T-helper 17 cell (primary cell): Measurements from ENCODE around the gene DRAP1. TPM values are rescaled to one million over a fixed set of nuclear protein-coding genes. Genes with fewer than 3 reads are reported as not detected.
"Not testable (repeated sequence)": the region's sequence is repeated elsewhere in the genome, so short reads cannot be mapped to it uniquely, and the experiment has no call there.

Experiments
- ATAC-seq: fragments of 150-1000 bp; cut with Tn5 transposase; 2 replicates; pipeline ENCODE4 v1.10.0; 2021; ENCODE audit warnings: mild to moderate bottlenecking, moderate library complexity
- DNase-seq, 3 donors: peaks; one replicate each; pipeline versions ENCODE4 v3.0.0 to v3.0.0-alpha.2; 2020 to 2021
- H3K9me3 ChIP-seq: one replicate; pipeline ENCODE4 v1.7.0; 2013; ENCODE audit warnings: low read length, mild to moderate bottlenecking; ENCODE audit not compliant: control insufficient read depth, poor library complexity, severe bottlenecking
- H3K27ac Mint-ChIP-seq: one replicate; pipeline ENCODE4 v1.8.0; 2022; ENCODE audit warnings: mild to moderate bottlenecking, moderate library complexity, mixed read lengths
- H3K27me3 Mint-ChIP-seq: one replicate; pipeline ENCODE4 v1.8.0; 2022; ENCODE audit warnings: mixed read lengths
- H3K36me3 Mint-ChIP-seq: one replicate; pipeline ENCODE4 v1.8.0; 2022; ENCODE audit warnings: low read depth, mixed read lengths
- H3K4me1 Mint-ChIP-seq: one replicate; pipeline ENCODE4 v1.8.0; 2022; ENCODE audit warnings: mild to moderate bottlenecking, mixed read lengths
- H3K4me3 Mint-ChIP-seq: one replicate; pipeline ENCODE4 v1.8.0; 2022; ENCODE audit warnings: mild to moderate bottlenecking, moderate library complexity, mixed read lengths
- total RNA-seq, 4 donors: library from RNA in 2 of 4; stranded (reverse) in 2 of 4; gene quantifications; one replicate each; pipeline ENCODE4 v1.2.3 and lab custom pipeline; 2022 to 2026

DRAP1 gene
- total RNA-seq, 2 donors from 2014 or later, result 63.1 to 65.7 TPM

GRCh38 chr11:65891219-65892136, 27.7 kb upstream of the DRAP1 start:
- H3K4me1 Mint-ChIP-seq, result peaks cover 51% of the 10 kb centered on the region
- no peak for DNase-seq

GRCh38 chr11:65892137-65892540, 27.1 kb upstream of the DRAP1 start:
- peak overlapping the region; percentile 95 for H3K4me3 Mint-ChIP-seq
- DNase-seq, H3K36me3 Mint-ChIP-seq, H3K9me3 ChIP-seq, ATAC-seq, H3K27me3 Mint-ChIP-seq: not testable (repeated sequence)
- H3K27ac Mint-ChIP-seq, result peak overlapping the region; percentile 98
- H3K4me1 Mint-ChIP-seq, result peaks cover 45% of the 10 kb centered on the region

More at GRCh38 chr11:65891219-65892136, 27.7 kb upstream of the DRAP1 start:
- no peak for ATAC-seq
- peak overlapping the region; percentile 95 for H3K4me3 Mint-ChIP-seq
- H3K36me3 Mint-ChIP-seq, result no peaks in the 10 kb centered on the region
- H3K9me3 ChIP-seq, result no peaks in the 10 kb centered on the region
- peak overlapping the region; percentile 98 for H3K27ac Mint-ChIP-seq
- no peaks in the 10 kb centered on the region for H3K27me3 Mint-ChIP-seq

GRCh38 chr11:65892661-65893317, 26.4 kb upstream of the DRAP1 start:
- no peaks in the 10 kb centered on the region for H3K9me3 ChIP-seq
- Mint-ChIP-seq H3K4me3 (peak overlapping the region; percentile 95), H3K27me3 (no peaks in the 10 kb centered on the region), H3K4me1 (peaks cover 40% of the 10 kb centered on the region), H3K27ac (peak overlapping the region; percentile 98), H3K36me3 (no peaks in the 10 kb centered on the region)
- ATAC-seq (no peak), DNase-seq (no peak)

GRCh38 chr11:65894034-65894591, 25.1 kb upstream of the DRAP1 start:
- DNase-seq (no peak), ATAC-seq (no peak)
- H3K4me3 Mint-ChIP-seq, result peak overlapping the region; percentile 95
- H3K27ac Mint-ChIP-seq, result peak overlapping the region; percentile 93
- H3K27me3 Mint-ChIP-seq, result no peaks in the 10 kb centered on the region
- no peaks in the 10 kb centered on the region for H3K9me3 ChIP-seq
- no peaks in the 10 kb centered on the region for H3K36me3 Mint-ChIP-seq
- peaks cover 31% of the 10 kb centered on the region for H3K4me1 Mint-ChIP-seq

GRCh38 chr11:65895482-65895981, 23.7 kb upstream of the DRAP1 start:
- Mint-ChIP-seq H3K27ac (peak overlapping the region; percentile 84), H3K27me3 (no peaks in the 10 kb centered on the region), H3K4me1 (peaks cover 19% of the 10 kb centered on the region), H3K36me3 (no peaks in the 10 kb centered on the region), H3K4me3 (peak overlapping the region; percentile 3)
- no peaks in the 10 kb centered on the region for H3K9me3 ChIP-seq
- DNase-seq (no peak), ATAC-seq (no peak)

GRCh38 chr11:65896034-65896999, 22.9 kb upstream of the DRAP1 start:
- H3K27ac Mint-ChIP-seq, result peak overlapping the region; percentile 84
- ATAC-seq (no peak), DNase-seq (no peak)
- peak overlapping the region; percentile 31 for H3K4me3 Mint-ChIP-seq
- H3K36me3 Mint-ChIP-seq, result no peaks in the 10 kb centered on the region
- peaks cover 19% of the 10 kb centered on the region for H3K4me1 Mint-ChIP-seq
- no peaks in the 10 kb centered on the region for H3K27me3 Mint-ChIP-seq
- H3K9me3 ChIP-seq, result no peaks in the 10 kb centered on the region

- no peaks in the 10 kb centered on the region for H3K27me3 Mint-ChIP-seq
- no peak for DNase-seq
- no peaks in the 10 kb centered on the region for H3K9me3 ChIP-seq
- H3K4me1 Mint-ChIP-seq, result peaks cover 19% of the 10 kb centered on the region
- no peaks in the 10 kb centered on the region for H3K36me3 Mint-ChIP-seq
- H3K27ac Mint-ChIP-seq, result no peak overlapping the region
- ATAC-seq, result no peak
- H3K4me3 Mint-ChIP-seq, result peak overlapping the region; percentile 31
Observed at GRCh38 chr11:65897020-65897471, 22.2 kb upstream of the DRAP1 start.

- peak overlapping the region; percentile 71 for H3K4me3 Mint-ChIP-seq
- H3K27me3 Mint-ChIP-seq, result peaks cover 4% of the 10 kb centered on the region
- H3K4me1 Mint-ChIP-seq, result peaks cover 10% of the 10 kb centered on the region
- H3K27ac Mint-ChIP-seq, result peak overlapping the region; percentile 45
- no peaks in the 10 kb centered on the region for H3K9me3 ChIP-seq
- no peak for ATAC-seq
- DNase-seq, result no peak
- no peaks in the 10 kb centered on the region for H3K36me3 Mint-ChIP-seq
Observed at GRCh38 chr11:65898656-65899355, 20.4 kb upstream of the DRAP1 start.

GRCh38 chr11:65899356-65900124, 19.7 kb upstream of the DRAP1 start:
- H3K27ac Mint-ChIP-seq, result no peak overlapping the region
- H3K36me3 Mint-ChIP-seq, result no peaks in the 10 kb centered on the region
- peak overlapping the region; percentile 81 for H3K4me3 Mint-ChIP-seq
- H3K27me3 Mint-ChIP-seq, result peaks cover 4% of the 10 kb centered on the region
- peak in 2 of 3 donors; percentile 45 to 47 for DNase-seq
- H3K9me3 ChIP-seq, result no peaks in the 10 kb centered on the region
- H3K4me1 Mint-ChIP-seq, result peaks cover 5% of the 10 kb centered on the region
- no peak for ATAC-seq

GRCh38 chr11:65900125-65900898, 18.9 kb upstream of the DRAP1 start, which contains the start of gene FOSL1:
Gene FOSL1, minus strand, starts transcription at chr11:65900388. Its CDS starts 49 bp downstream, at chr11:65900339.
- ATAC-seq, result peak; percentile 97
- peaks cover 4% of the 10 kb centered on the region for H3K27me3 Mint-ChIP-seq

GRCh38 chr11:65900899-65901180, 18.4 kb upstream of the DRAP1 start:
- H3K27me3 Mint-ChIP-seq, result peaks cover 4% of the 10 kb centered on the region
- peak overlapping the region; percentile 90 for H3K27ac Mint-ChIP-seq
- ATAC-seq (no peak), DNase-seq (no peak)
- peak overlapping the region; percentile 63 for H3K4me3 Mint-ChIP-seq
- no peaks in the 10 kb centered on the region for H3K9me3 ChIP-seq
- no peaks in the 10 kb centered on the region for H3K36me3 Mint-ChIP-seq
- H3K4me1 Mint-ChIP-seq, result peaks cover 2% of the 10 kb centered on the region

More at GRCh38 chr11:65900125-65900898, 18.9 kb upstream of the DRAP1 start, which contains the start of gene FOSL1:
- Mint-ChIP-seq H3K4me1 (peaks cover 3% of the 10 kb centered on the region), H3K27ac (peak within 1 kb of the TSS; percentile 90), H3K4me3 (peak within 1 kb of the TSS; percentile 81), H3K36me3 (no peaks in the 10 kb centered on the region)
- H3K9me3 ChIP-seq, result no peaks in the 10 kb centered on the region
- peak; percentile 92 to 96 (median 95) for DNase-seq
